Measurements from ENCODE around the gene CD247.
A peak's percentile ranks its signal among the peaks of the same experiment; 100 is the strongest.

Gene CD247

DNA sequence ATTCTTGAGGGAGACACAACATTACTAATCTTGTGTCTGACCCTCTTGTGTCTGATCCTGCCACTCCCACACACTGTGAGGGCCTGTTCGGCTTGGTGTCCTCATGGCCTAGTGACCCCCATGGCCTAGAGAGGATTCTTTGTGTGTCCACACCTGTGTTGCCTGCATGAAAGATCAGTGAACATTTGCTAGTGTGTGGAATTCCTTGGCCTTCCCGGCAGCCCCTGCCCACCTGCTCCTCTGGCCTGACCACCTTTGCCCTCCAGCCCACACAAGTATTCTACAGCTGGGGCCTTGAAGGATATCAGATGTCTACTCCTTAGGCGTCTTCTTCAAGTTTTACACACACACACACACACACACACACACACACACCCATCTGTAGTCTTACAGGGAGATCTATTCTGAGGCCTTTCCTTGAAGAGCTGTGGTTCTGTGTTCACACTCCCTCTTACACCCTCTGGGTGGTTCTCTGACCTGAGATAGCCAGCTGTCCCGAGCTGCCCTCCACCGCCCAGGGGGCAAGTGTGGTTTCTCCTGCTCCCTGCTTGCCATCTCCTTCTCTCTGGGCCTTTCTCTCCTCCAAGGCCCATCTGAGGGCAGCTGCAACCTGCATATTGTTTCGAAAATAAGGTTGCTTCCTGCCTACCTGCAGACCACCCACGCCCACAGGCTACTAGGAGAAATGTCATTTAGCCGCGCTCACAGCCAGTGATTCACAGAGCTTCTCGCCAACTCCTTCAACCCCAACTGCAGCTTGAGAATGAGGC is 45.4 kb downstream of the CD247 start:
- H3K4me3 ChIP-seq (ENCODE audit: low read length) = no peak overlapping the region
- no peak for DNase-seq (ENCODE audit: low read depth)
- TF ChIP-seq, protein P1, sequence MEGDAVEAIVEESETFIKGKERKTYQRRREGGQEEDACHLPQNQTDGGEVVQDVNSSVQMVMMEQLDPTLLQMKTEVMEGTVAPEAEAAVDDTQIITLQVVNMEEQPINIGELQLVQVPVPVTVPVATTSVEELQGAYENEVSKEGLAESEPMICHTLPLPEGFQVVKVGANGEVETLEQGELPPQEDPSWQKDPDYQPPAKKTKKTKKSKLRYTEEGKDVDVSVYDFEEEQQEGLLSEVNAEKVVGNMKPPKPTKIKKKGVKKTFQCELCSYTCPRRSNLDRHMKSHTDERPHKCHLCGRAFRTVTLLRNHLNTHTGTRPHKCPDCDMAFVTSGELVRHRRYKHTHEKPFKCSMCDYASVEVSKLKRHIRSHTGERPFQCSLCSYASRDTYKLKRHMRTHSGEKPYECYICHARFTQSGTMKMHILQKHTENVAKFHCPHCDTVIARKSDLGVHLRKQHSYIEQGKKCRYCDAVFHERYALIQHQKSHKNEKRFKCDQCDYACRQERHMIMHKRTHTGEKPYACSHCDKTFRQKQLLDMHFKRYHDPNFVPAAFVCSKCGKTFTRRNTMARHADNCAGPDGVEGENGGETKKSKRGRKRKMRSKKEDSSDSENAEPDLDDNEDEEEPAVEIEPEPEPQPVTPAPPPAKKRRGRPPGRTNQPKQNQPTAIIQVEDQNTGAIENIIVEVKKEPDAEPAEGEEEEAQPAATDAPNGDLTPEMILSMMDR (IDR thresholded peaks at IDR 0.05; ENCODE audit: insufficient read depth, low read depth, low read length, missing control alignments) = no peak

DNA sequence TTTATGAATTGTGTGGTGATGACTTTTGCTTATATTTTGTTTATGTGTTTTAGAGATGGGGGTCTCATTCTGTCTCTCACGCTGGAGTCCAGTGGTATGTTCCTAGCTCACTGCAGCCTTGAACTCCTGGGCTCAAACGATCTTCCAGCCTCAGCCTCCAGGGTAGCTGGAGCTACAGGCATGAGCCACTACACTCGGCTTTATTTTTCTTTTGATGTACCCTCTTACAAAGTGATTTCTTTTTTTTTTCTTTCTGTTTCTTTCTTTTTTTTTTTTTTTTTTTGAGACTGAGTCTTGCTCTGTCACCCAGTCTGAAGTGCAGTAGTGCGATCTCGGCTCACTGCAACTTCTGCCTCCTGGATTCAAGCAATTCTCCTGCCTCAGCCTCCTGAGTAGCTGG is 46.8 kb downstream of the CD247 start:
- no peak for DNase-seq (ENCODE audit: low read depth)

DNA sequence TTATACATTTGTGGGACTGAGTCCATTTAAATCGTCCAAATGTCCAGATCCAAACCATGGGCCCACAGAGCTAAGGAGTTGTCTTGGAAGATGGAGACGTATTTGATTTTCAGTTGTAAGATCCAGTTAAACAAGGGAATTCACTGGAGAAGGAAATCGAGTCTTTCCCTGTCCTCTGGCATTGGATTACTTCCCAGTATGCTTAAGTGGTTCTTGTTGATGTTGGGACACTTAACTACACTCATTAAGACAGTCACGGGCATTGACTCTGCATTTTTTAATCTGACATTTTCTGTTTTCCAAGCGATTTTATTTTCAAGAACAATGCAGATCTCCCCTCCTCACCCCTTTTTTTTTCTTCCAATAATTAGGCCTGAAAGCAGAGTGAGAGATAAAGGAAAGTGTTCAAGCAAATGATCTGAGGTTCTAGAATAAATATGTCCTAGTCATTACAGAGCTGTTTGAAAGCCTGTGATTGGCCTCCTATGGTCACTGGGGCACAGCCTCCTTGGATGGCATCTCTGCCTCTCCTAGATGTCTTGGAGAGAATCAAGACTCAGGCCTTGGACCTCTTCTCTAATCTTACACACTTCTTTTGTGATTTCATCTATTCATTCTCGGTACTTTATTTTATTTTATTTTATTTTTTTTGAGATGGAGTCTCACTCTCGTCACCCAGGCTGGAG is 48.9 kb downstream of the CD247 start:
- no peak for DNase-seq (ENCODE audit: low read depth)
- no peak overlapping the region for H3K4me3 ChIP-seq (ENCODE audit: low read length)

More for the DNA sequence above, 46.8 kb downstream of the CD247 start:
- TF ChIP-seq, protein P1 (IDR thresholded peaks at IDR 0.05; ENCODE audit: insufficient read depth, low read depth, low read length, missing control alignments) = no peak
- no peak overlapping the region for H3K4me3 ChIP-seq (ENCODE audit: low read length)

DNA sequence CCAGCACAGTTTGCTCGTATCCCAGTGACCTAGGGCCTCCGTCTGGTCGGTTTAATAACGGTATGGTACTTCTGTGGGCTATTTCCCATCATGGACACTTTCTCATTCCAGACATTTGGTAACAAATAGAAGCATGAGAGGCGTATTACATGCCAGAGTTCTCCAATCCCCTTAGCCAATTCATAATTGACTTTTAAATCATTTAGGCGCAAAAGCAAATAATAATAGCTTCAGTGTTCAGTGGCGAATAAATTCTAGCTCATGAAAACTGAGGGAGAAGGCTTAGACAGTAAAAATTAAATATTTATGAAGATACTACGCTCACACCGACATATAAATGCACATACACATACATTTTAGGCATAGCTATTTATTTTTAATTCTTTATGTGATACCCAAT is 50.6 kb downstream of the CD247 start:
- TF ChIP-seq, protein P1 (IDR thresholded peaks at IDR 0.05; ENCODE audit: insufficient read depth, low read depth, low read length, missing control alignments) = no peak
- DNase-seq (ENCODE audit: low read depth) = no peak
- no peak overlapping the region for H3K4me3 ChIP-seq (ENCODE audit: low read length)

More for the DNA sequence above, 48.9 kb downstream of the CD247 start:
- TF ChIP-seq, protein P1 (IDR thresholded peaks at IDR 0.05; ENCODE audit: insufficient read depth, low read depth, low read length, missing control alignments) = no peak

DNA sequence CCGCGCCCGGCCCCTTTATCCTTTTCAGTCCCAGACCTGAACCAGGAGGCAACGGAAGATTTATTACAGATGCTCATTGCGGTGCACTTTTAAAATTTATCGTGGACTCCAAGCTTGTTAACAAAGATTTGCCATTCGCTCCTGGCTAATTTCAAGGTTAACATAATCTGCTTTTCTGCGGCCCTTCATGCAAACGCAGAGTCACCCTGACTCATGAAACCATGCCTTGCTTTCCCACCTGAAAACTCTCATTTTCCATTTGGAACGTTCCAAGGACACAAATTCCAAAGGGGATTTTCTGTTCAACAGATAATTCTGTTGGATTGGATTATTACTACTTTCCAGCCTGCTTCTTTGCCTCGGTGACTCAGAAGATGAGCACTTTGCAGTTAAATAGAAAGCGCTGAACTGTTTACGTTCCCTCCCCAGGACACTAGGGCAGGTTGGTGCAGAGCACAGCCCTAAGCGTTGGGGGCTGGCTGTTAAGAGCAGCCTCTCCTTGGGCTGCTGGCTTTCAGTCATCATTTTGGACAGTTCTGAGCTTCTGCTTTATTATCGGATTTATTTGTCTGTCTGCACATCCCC is 51.1 kb downstream of the CD247 start:
- TF ChIP-seq, protein P1 (IDR thresholded peaks at IDR 0.05; ENCODE audit: insufficient read depth, low read depth, low read length, missing control alignments) = no peak
- peak; percentile 54 for DNase-seq (ENCODE audit: low read depth)
- H3K4me3 ChIP-seq (ENCODE audit: low read length) = no peak overlapping the region

DNA sequence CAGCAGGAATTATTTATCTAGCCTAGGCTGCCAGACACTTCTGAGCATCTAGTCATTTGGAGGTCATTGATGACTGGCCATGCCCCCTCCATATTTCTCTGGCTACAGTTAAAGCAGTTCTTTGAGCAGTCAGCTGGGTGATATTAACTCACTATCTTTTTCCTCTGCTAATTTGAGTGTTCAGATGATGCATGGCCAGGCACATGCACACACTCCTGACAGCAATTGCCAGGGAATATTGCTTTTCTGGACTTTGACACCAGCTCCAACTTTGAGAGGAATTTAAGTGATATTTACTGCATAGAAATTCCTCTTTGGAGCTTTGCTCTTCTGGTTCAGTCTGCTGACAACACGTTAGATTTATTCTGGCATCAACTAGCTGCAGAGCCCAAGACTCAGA is 52.6 kb downstream of the CD247 start:
- no peak for DNase-seq (ENCODE audit: low read depth)
- H3K4me3 ChIP-seq (ENCODE audit: low read length) = no peak overlapping the region
- TF ChIP-seq, protein P1 (IDR thresholded peaks at IDR 0.05; ENCODE audit: insufficient read depth, low read depth, low read length, missing control alignments) = no peak
